WTC11 (cell line): ENCODE measurements around the gene SLC8A1. TPM values are rescaled to one million over a fixed set of nuclear protein-coding genes. Genes with fewer than 3 reads are reported as not detected.

Experiments used
- ATAC-seq: fragments of 200-7000 bp; cut with Tn5 transposase; 2 replicates; pipeline ENCODE4 v1.10.0; 2021; ENCODE audit warnings: mild to moderate bottlenecking, moderate library complexity
- CTCF ChIA-PET: fragments of 300-600 bp; sonication (Branson Sonifier 250); formaldehyde crosslinking; loops from one replicate; lab custom pipeline; 2021; ENCODE audit warnings: antibody characterized with exemption; lab: Charles Lee
- POLR2A ChIA-PET: fragments of 350-600 bp; sonication (Branson Sonifier 250); formaldehyde crosslinking; loops from one replicate; lab custom pipeline; 2021; ENCODE audit warnings: antibody characterized with exemption; lab: Charles Lee
- DNase-seq: peaks from one replicate; pipeline ENCODE4 v3.0.0; 2021; ENCODE audit warnings: low spot score
- H3K27ac Mint-ChIP-seq: 2 replicates; pipeline ENCODE4 v1.8.0; 2021; ENCODE audit warnings: mixed read lengths
- H3K27me3 Mint-ChIP-seq: 2 replicates; pipeline ENCODE4 v1.8.0; 2021; ENCODE audit warnings: low read depth, mild to moderate bottlenecking, moderate library complexity, mixed read lengths
- H3K36me3 Mint-ChIP-seq: 2 replicates; pipeline ENCODE4 v1.8.0; 2021; ENCODE audit warnings: mixed read lengths
- H3K4me1 Mint-ChIP-seq: 2 replicates; pipeline ENCODE4 v1.8.0; 2022; ENCODE audit warnings: mixed read lengths
- H3K4me3 Mint-ChIP-seq: 2 replicates; pipeline ENCODE4 v1.8.0; 2021; ENCODE audit warnings: mild to moderate bottlenecking, moderate library complexity, mixed read lengths
- H3K9me3 Mint-ChIP-seq: 2 replicates; pipeline ENCODE4 v1.8.0; 2021; ENCODE audit warnings: mixed read lengths
- ATF1 ChIP-seq: sonication (generic); formaldehyde crosslinking; IDR thresholded peaks from 2 replicates; pipeline ENCODE4 v1.8.1; 2023; ENCODE audit warnings: mild to moderate bottlenecking, moderate library complexity, missing genetic modification reagents
- CREM ChIP-seq: sonication (generic); formaldehyde crosslinking; IDR thresholded peaks from 2 replicates; pipeline ENCODE4 v1.8.1; 2022; ENCODE audit warnings: mild to moderate bottlenecking, missing genetic modification reagents, moderate library complexity
- ELF4 ChIP-seq: sonication (generic); formaldehyde crosslinking; IDR thresholded peaks from 2 replicates; pipeline ENCODE4 v1.8.1; 2022; ENCODE audit warnings: low read depth, mild to moderate bottlenecking, moderate library complexity, missing genetic modification reagents
- FOXP1 ChIP-seq: sonication (generic); formaldehyde crosslinking; IDR thresholded peaks from 2 replicates; pipeline ENCODE4 v1.8.0; 2022; ENCODE audit warnings: missing genetic modification reagents, mild to moderate bottlenecking, moderate library complexity, borderline replicate concordance
- JAZF1 ChIP-seq: fragments of 250-450 bp; sonication (Bioruptor Pico); IDR thresholded peaks from 2 replicates; pipeline ENCODE4 v1.9.0; 2021; ENCODE audit warnings: moderate library complexity, mild to moderate bottlenecking, inconsistent platforms
- MXD4 ChIP-seq: fragments of 250-450 bp; sonication (Bioruptor Pico); IDR thresholded peaks from 2 replicates; pipeline ENCODE4 v1.8.0; 2021; ENCODE audit warnings: mild to moderate bottlenecking, moderate library complexity, borderline replicate concordance
- NFATC4 ChIP-seq: fragments of 250-450 bp; sonication (Bioruptor Pico); IDR thresholded peaks from 2 replicates; pipeline ENCODE4 v1.9.0; 2021; ENCODE audit warnings: mild to moderate bottlenecking
- NFYB ChIP-seq: sonication (generic); formaldehyde crosslinking; conservative IDR thresholded peaks from 2 replicates; pipeline ENCODE4 v1.8.0; 2022; ENCODE audit warnings: low read depth, missing genetic modification reagents
- NR1H2 ChIP-seq: sonication (generic); formaldehyde crosslinking; IDR thresholded peaks from 2 replicates; pipeline ENCODE4 v1.9.0; 2021; ENCODE audit warnings: mild to moderate bottlenecking, moderate library complexity, missing genetic modification reagents
- SMAD3 ChIP-seq: sonication (generic); formaldehyde crosslinking; IDR thresholded peaks from 2 replicates; pipeline ENCODE4 v1.8.0; 2022; ENCODE audit warnings: missing genetic modification reagents, mild to moderate bottlenecking, borderline replicate concordance
- SMAD4 ChIP-seq: sonication (generic); formaldehyde crosslinking; IDR thresholded peaks from 2 replicates; pipeline ENCODE4 v1.8.0; 2022; ENCODE audit warnings: mild to moderate bottlenecking, missing genetic modification reagents
- TP53 ChIP-seq: sonication (generic); formaldehyde crosslinking; IDR thresholded peaks from 2 replicates; pipeline ENCODE4 v1.8.1; 2023; ENCODE audit warnings: mild to moderate bottlenecking, missing genetic modification reagents
- ZBTB21 ChIP-seq: sonication (generic); formaldehyde crosslinking; IDR thresholded peaks from 2 replicates; pipeline ENCODE4 v1.8.1; 2023; ENCODE audit warnings: mild to moderate bottlenecking, missing genetic modification reagents, borderline replicate concordance
- ZNF263 ChIP-seq: sonication (generic); formaldehyde crosslinking; IDR thresholded peaks from 2 replicates; pipeline ENCODE4 v1.8.1; 2022; ENCODE audit warnings: low read depth, mild to moderate bottlenecking, moderate library complexity, missing genetic modification reagents
- ZNF396 ChIP-seq: fragments of 250-450 bp; sonication (Bioruptor Pico); IDR thresholded peaks from 2 replicates; pipeline ENCODE4 v1.8.0; 2021; ENCODE audit warnings: mild to moderate bottlenecking, moderate library complexity, borderline replicate concordance
- total RNA-seq: library from RNA; stranded (reverse); gene quantifications from 3 replicates; pipeline ENCODE4 v1.2.3, GENCODE V29; 2021
- TF ChIP-seq, protein P1 (sequence below): sonication (generic); formaldehyde crosslinking; IDR thresholded peaks from 2 replicates; pipeline ENCODE4 v1.8.0; 2023; ENCODE audit warnings: mild to moderate bottlenecking, missing genetic modification reagents
- TF ChIP-seq, protein P2 (sequence below): sonication (generic); formaldehyde crosslinking; IDR thresholded peaks from 2 replicates; pipeline ENCODE4 v1.8.1; 2023; ENCODE audit warnings: mild to moderate bottlenecking, moderate library complexity, missing genetic modification reagents
- TF ChIP-seq, protein P3 (sequence below): sonication (generic); formaldehyde crosslinking; IDR thresholded peaks from 2 replicates; pipeline ENCODE4 v1.8.1; 2022; ENCODE audit warnings: low read depth, mild to moderate bottlenecking, moderate library complexity, missing genetic modification reagents, borderline replicate concordance
- TF ChIP-seq, protein P4 (sequence below): sonication (generic); formaldehyde crosslinking; IDR thresholded peaks from 2 replicates; pipeline ENCODE4 v1.8.1; 2023; ENCODE audit warnings: mild to moderate bottlenecking, missing genetic modification reagents, moderate library complexity
- TF ChIP-seq, protein P5 (sequence below): sonication (generic); formaldehyde crosslinking; IDR thresholded peaks from 2 replicates; pipeline ENCODE4 v1.8.0; 2022; ENCODE audit warnings: mild to moderate bottlenecking, missing genetic modification reagents
- TF ChIP-seq, protein P6 (sequence below): sonication (generic); formaldehyde crosslinking; IDR thresholded peaks from 2 replicates; pipeline ENCODE4 v1.8.1; 2023; ENCODE audit warnings: mild to moderate bottlenecking, missing genetic modification reagents, borderline replicate concordance

SLC8A1 gene
- total RNA-seq, 1 experiment from 2014 or later, result 2.6 TPM

DNA sequence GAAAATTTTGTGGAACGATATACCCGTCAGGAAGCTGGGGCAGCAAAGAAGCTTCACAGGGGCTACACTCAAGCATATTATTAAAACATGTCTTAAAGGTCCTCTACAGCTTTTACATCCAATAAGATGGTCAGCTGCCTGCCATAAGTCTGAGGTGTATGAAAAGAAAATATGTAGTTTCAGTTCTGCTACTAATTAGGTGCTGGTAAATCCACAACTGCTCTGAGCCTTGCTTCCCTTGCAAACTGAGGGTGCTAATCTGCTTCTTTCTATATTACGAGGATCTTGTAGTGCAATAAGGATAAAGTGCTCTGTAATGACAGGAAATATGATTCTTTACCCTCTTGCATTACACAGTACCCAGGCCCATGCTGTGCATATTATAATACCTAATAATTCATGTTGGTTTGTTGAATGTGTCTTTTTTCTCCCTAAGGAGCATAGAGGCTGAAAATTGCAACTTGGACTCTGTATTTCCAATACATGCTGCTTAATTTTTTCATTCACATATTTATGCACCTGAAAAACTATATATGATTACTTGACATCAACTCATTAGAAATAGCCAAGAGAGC is 14.5 kb upstream of the SLC8A1 start:
- Mint-ChIP-seq H3K9me3 (no peaks in the 10 kb centered on the region), H3K36me3 (no peaks in the 10 kb centered on the region), H3K27ac (no peak overlapping the region), H3K27me3 (no peaks in the 10 kb centered on the region), H3K4me1 (no peaks in the 10 kb centered on the region), H3K4me3 (no peak overlapping the region)
- ChIA-PET POLR2A (no interaction called here), CTCF (interaction anchor here (1.1 kb wide), 1 partner anchor 17 kb away, joined by 3 read pairs; no protein-coding TSS in a partner anchor)
- ATAC-seq (no peak), DNase-seq (no peak)
- no peak for TF ChIP-seq ZBTB21 (CRISPR knock-in tag)
- TF ChIP-seq NFYB, result no peak
- TF ChIP-seq JAZF1 (CRISPR knock-in tag), result no peak
- no peak for TF ChIP-seq MXD4 (CRISPR knock-in tag)
- TF ChIP-seq FOXP1 (CRISPR knock-in tag), result no peak
- TF ChIP-seq ZNF396 (CRISPR knock-in tag), result no peak
- TF ChIP-seq, protein P1, sequence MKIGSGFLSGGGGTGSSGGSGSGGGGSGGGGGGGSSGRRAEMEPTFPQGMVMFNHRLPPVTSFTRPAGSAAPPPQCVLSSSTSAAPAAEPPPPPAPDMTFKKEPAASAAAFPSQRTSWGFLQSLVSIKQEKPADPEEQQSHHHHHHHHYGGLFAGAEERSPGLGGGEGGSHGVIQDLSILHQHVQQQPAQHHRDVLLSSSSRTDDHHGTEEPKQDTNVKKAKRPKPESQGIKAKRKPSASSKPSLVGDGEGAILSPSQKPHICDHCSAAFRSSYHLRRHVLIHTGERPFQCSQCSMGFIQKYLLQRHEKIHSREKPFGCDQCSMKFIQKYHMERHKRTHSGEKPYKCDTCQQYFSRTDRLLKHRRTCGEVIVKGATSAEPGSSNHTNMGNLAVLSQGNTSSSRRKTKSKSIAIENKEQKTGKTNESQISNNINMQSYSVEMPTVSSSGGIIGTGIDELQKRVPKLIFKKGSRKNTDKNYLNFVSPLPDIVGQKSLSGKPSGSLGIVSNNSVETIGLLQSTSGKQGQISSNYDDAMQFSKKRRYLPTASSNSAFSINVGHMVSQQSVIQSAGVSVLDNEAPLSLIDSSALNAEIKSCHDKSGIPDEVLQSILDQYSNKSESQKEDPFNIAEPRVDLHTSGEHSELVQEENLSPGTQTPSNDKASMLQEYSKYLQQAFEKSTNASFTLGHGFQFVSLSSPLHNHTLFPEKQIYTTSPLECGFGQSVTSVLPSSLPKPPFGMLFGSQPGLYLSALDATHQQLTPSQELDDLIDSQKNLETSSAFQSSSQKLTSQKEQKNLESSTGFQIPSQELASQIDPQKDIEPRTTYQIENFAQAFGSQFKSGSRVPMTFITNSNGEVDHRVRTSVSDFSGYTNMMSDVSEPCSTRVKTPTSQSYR (CRISPR knock-in tag), result no peak
- TF ChIP-seq SMAD3 (CRISPR knock-in tag), result no peak
- TF ChIP-seq TP53 (CRISPR knock-in tag), result no peak
- TF ChIP-seq, protein P2, sequence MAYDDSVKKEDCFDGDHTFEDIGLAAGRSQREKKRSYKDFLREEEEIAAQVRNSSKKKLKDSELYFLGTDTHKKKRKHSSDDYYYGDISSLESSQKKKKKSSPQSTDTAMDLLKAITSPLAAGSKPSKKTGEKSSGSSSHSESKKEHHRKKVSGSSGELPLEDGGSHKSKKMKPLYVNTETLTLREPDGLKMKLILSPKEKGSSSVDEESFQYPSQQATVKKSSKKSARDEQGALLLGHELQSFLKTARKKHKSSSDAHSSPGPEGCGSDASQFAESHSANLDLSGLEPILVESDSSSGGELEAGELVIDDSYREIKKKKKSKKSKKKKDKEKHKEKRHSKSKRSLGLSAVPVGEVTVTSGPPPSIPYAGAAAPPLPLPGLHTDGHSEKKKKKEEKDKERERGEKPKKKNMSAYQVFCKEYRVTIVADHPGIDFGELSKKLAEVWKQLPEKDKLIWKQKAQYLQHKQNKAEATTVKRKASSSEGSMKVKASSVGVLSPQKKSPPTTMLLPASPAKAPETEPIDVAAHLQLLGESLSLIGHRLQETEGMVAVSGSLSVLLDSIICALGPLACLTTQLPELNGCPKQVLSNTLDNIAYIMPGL (CRISPR knock-in tag), result no peak

DNA sequence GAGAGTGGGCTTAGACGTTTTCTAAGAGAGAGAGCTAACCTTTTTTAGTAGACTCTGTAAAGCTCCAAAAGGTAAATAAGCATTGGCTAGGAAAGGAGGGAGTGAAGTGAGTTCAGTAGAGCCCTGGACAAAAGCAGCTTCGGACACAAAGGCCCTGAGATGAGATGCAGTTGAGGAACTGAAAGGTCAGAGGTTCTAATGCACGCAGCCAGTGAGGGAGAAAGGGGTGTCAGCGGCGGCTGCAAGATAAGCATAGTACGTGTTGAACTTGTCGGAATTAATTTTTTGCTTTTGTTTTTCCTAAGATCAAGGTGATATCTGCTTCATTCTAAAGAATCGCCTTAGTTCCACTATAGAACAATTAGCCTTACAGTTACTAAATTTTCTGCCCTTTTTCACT is 11.2 kb upstream of the SLC8A1 start:
- no peaks in the 10 kb centered on the region for H3K36me3 Mint-ChIP-seq
- ATAC-seq (no peak), DNase-seq (no peak)
- CTCF ChIA-PET, result interaction anchor here (0.7 kb wide), 1 partner anchor 15 kb away, joined by 3 read pairs; no protein-coding TSS in a partner anchor
- no peak overlapping the region for H3K27ac Mint-ChIP-seq
- H3K4me3 Mint-ChIP-seq, result no peak overlapping the region
- H3K9me3 Mint-ChIP-seq, result no peaks in the 10 kb centered on the region
- no peaks in the 10 kb centered on the region for H3K27me3 Mint-ChIP-seq
- no peaks in the 10 kb centered on the region for H3K4me1 Mint-ChIP-seq
- POLR2A ChIA-PET, result no interaction called here
- TF ChIP-seq NR1H2 (CRISPR knock-in tag) (no peak), ATF1 (no peak), MXD4 (CRISPR knock-in tag) (no peak), ELF4 (CRISPR knock-in tag) (no peak), SMAD4 (CRISPR knock-in tag) (no peak), ZNF263 (CRISPR knock-in tag) (no peak), CREM (CRISPR knock-in tag) (no peak), NFATC4 (no peak)
- TF ChIP-seq, protein P3, sequence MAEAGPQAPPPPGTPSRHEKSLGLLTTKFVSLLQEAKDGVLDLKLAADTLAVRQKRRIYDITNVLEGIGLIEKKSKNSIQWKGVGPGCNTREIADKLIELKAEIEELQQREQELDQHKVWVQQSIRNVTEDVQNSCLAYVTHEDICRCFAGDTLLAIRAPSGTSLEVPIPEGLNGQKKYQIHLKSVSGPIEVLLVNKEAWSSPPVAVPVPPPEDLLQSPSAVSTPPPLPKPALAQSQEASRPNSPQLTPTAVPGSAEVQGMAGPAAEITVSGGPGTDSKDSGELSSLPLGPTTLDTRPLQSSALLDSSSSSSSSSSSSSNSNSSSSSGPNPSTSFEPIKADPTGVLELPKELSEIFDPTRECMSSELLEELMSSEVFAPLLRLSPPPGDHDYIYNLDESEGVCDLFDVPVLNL (CRISPR knock-in tag), result no peak
- TF ChIP-seq, protein P4, sequence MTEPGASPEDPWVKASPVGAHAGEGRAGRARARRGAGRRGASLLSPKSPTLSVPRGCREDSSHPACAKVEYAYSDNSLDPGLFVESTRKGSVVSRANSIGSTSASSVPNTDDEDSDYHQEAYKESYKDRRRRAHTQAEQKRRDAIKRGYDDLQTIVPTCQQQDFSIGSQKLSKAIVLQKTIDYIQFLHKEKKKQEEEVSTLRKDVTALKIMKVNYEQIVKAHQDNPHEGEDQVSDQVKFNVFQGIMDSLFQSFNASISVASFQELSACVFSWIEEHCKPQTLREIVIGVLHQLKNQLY (CRISPR knock-in tag), result no peak
- TF ChIP-seq, protein P5, sequence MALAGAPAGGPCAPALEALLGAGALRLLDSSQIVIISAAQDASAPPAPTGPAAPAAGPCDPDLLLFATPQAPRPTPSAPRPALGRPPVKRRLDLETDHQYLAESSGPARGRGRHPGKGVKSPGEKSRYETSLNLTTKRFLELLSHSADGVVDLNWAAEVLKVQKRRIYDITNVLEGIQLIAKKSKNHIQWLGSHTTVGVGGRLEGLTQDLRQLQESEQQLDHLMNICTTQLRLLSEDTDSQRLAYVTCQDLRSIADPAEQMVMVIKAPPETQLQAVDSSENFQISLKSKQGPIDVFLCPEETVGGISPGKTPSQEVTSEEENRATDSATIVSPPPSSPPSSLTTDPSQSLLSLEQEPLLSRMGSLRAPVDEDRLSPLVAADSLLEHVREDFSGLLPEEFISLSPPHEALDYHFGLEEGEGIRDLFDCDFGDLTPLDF (CRISPR knock-in tag), result no peak
- TF ChIP-seq, protein P6, sequence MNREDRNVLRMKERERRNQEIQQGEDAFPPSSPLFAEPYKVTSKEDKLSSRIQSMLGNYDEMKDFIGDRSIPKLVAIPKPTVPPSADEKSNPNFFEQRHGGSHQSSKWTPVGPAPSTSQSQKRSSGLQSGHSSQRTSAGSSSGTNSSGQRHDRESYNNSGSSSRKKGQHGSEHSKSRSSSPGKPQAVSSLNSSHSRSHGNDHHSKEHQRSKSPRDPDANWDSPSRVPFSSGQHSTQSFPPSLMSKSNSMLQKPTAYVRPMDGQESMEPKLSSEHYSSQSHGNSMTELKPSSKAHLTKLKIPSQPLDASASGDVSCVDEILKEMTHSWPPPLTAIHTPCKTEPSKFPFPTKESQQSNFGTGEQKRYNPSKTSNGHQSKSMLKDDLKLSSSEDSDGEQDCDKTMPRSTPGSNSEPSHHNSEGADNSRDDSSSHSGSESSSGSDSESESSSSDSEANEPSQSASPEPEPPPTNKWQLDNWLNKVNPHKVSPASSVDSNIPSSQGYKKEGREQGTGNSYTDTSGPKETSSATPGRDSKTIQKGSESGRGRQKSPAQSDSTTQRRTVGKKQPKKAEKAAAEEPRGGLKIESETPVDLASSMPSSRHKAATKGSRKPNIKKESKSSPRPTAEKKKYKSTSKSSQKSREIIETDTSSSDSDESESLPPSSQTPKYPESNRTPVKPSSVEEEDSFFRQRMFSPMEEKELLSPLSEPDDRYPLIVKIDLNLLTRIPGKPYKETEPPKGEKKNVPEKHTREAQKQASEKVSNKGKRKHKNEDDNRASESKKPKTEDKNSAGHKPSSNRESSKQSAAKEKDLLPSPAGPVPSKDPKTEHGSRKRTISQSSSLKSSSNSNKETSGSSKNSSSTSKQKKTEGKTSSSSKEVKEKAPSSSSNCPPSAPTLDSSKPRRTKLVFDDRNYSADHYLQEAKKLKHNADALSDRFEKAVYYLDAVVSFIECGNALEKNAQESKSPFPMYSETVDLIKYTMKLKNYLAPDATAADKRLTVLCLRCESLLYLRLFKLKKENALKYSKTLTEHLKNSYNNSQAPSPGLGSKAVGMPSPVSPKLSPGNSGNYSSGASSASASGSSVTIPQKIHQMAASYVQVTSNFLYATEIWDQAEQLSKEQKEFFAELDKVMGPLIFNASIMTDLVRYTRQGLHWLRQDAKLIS (CRISPR knock-in tag), result no peak
